ENCODE results near the gene CYYR1. TPM values are rescaled to one million over a fixed set of nuclear protein-coding genes. Genes with fewer than 3 reads are reported as not detected.

CYYR1 gene
- total and polyA plus RNA-seq, 2 donors (not counting 3 experiments of a cell fraction or from before 2014, with no cell fraction given) = 13.2 to 25.7 TPM

DNA sequence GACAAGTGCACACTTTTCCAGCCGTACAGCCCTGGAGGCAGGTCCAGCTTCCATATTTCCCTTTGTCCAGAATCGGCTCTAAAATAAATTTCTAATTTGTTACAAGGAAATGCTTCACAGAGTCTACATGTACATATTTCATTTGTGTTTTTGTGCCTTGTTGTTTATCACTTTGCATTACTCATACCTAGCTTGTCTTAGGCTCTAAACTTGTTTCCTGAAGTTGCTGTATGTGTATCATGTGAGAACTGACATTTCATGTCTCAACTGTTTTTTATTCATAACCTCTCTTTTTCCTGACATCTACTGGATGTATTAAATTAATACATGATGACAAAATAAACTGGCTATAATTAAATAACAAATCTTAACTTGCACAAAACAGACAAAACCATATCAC lies 7.5 kb downstream of the CYYR1 start:
- no peak for FAIRE-seq
- TF ChIP-seq GATA2 (IDR thresholded peaks at IDR 0.05; ENCODE audit: insufficient read depth, insufficient read length, low read depth, low read length) (no peak), POLR2AphosphoS5 (IDR thresholded peaks at IDR 0.05; ENCODE audit: insufficient read depth, low read depth, low read length) (no peak)
- Histone ChIP-seq H3K4me3 (replicated peaks in 1 of 3; ENCODE audit: insufficient read depth in 1 of 3, low read depth in 1 of 3, low read length in 3 of 3) (no peak overlapping the region), H3K9ac (replicated peaks; ENCODE audit: extremely low read depth, insufficient read depth, low read length) (no peak overlapping the region), H3K9me3 (replicated peaks; ENCODE audit: control insufficient read depth, insufficient read depth, low read length) (no peaks in the 10 kb centered on the region), H3K27ac (ENCODE audit: insufficient read depth, low read depth, low read length) (no peak overlapping the region), H3K79me2 (ENCODE audit: control insufficient read depth, insufficient read depth, low read length) (peaks cover 8% of the 10 kb centered on the region), H3K36me3 (ENCODE audit: control insufficient read depth in 2 of 2, extremely low read depth in 1 of 2, insufficient read depth in 2 of 2, low read length in 2 of 2) (peaks cover under 1 to 2% of the 10 kb centered on the region in 2 experiments), H3K9me1 (replicated peaks; ENCODE audit: control insufficient read depth, extremely low read depth, insufficient read depth, low read length) (no peaks in the 10 kb centered on the region), H3K27me3 (ENCODE audit: control insufficient read depth in 2 of 2, insufficient read depth in 2 of 2, low read length in 2 of 2) (no peaks in the 10 kb centered on the region), H3K4me1 (ENCODE audit: control insufficient read depth, extremely low read depth, insufficient read depth, low read length) (peaks cover 34% of the 10 kb centered on the region), H2AFZ (ENCODE audit: low read depth, low read length) (no peak overlapping the region), H3K4me2 (ENCODE audit: insufficient read depth, low read length) (no peak overlapping the region), H4K20me1 (replicated peaks; ENCODE audit: control insufficient read depth, extremely low read depth, insufficient read depth, low read length) (no peaks in the 10 kb centered on the region)
- dilution Hi-C loops (cut with MboI; ENCODE audit: extremely low pct_ligation_motif_present, low sequenced_read_pairs) (no loop called here), intact Hi-C loops (cut with micrococcal nuclease) (no loop called here)
- POLR2A ChIA-PET = no interaction called here
- peak; percentile 44 for DNase-seq (ENCODE audit: low read depth, low spot score)
- no TSS peak for BruUV-seq (replicated peaks)
- CTCF ChIA-PET = interaction anchor here (1.4 kb wide), 1 partner anchor 19 kb away, joined by 4 read pairs; no protein-coding TSS in a partner anchor

DNA sequence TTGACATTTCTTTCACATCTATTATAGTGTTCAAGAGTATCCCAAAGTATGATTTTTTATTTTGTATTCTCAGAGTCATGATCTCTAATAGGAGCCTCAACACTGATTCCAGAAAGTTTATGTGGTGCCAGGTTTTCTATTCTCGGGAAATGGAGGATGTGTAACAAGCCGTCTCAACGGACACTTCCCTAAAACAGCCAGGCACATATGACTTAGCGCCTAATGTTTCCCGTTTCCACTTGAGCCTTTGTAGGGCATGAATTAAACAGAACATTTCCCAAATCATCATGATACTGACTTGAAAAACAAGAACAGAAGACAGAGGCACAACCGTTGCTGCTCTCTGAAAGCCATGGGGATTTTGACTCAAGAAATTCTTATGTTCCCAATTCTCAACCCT lies 8.0 kb downstream of the CYYR1 start:
- no peak for TF ChIP-seq JUN (IDR thresholded peaks at IDR 0.05; ENCODE audit: borderline replicate concordance, insufficient read depth, insufficient read length, low read depth)
- no peak for TF ChIP-seq EZH2 (IDR thresholded peaks at IDR 0.05; ENCODE audit: borderline replicate concordance, low read depth, low read length, severe bottlenecking)
- TF ChIP-seq POLR2AphosphoS5 (IDR thresholded peaks at IDR 0.05; ENCODE audit: insufficient read depth, low read depth, low read length) = no peak
- TF ChIP-seq POLR2A (IDR thresholded peaks at IDR 0.05; ENCODE audit: low read depth, low read length) = no peak
- no peak for TF ChIP-seq GATA2 (IDR thresholded peaks at IDR 0.05; ENCODE audit: insufficient read depth, insufficient read length, low read depth, low read length)
- TF ChIP-seq FOS (IDR thresholded peaks at IDR 0.05; ENCODE audit: borderline replicate concordance, insufficient read depth, low read length) = no peak
- TF ChIP-seq, protein P1, sequence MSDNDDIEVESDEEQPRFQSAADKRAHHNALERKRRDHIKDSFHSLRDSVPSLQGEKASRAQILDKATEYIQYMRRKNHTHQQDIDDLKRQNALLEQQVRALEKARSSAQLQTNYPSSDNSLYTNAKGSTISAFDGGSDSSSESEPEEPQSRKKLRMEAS (IDR thresholded peaks at IDR 0.05; ENCODE audit: insufficient read depth, insufficient read length) = no peak
- TF ChIP-seq, protein P2, sequence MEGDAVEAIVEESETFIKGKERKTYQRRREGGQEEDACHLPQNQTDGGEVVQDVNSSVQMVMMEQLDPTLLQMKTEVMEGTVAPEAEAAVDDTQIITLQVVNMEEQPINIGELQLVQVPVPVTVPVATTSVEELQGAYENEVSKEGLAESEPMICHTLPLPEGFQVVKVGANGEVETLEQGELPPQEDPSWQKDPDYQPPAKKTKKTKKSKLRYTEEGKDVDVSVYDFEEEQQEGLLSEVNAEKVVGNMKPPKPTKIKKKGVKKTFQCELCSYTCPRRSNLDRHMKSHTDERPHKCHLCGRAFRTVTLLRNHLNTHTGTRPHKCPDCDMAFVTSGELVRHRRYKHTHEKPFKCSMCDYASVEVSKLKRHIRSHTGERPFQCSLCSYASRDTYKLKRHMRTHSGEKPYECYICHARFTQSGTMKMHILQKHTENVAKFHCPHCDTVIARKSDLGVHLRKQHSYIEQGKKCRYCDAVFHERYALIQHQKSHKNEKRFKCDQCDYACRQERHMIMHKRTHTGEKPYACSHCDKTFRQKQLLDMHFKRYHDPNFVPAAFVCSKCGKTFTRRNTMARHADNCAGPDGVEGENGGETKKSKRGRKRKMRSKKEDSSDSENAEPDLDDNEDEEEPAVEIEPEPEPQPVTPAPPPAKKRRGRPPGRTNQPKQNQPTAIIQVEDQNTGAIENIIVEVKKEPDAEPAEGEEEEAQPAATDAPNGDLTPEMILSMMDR (IDR thresholded peaks at IDR 0.05; ENCODE audit: extremely low read depth in 1 of 2, insufficient read depth in 1 of 2, low read depth in 1 of 2, low read length in 2 of 2) = no peak
- TF ChIP-seq MYC (IDR thresholded peaks at IDR 0.05; ENCODE audit: low read depth, low read length) = no peak
- DNase-seq (ENCODE audit: low read depth, low spot score) = peak; percentile 32
- FAIRE-seq = no peak
- H3K36me3 ChIP-seq (ENCODE audit: control insufficient read depth in 2 of 2, extremely low read depth in 1 of 2, insufficient read depth in 2 of 2, low read length in 2 of 2) = peaks cover 1 to 4% of the 10 kb centered on the region in 2 experiments
- no peaks in the 10 kb centered on the region for H4K20me1 ChIP-seq (replicated peaks; ENCODE audit: control insufficient read depth, extremely low read depth, insufficient read depth, low read length)
- dilution Hi-C loops (cut with MboI; ENCODE audit: extremely low pct_ligation_motif_present, low sequenced_read_pairs) = no loop called here
- no peak overlapping the region for H3K9ac ChIP-seq (replicated peaks; ENCODE audit: extremely low read depth, insufficient read depth, low read length)
- no peaks in the 10 kb centered on the region for H3K9me3 ChIP-seq (replicated peaks; ENCODE audit: control insufficient read depth, insufficient read depth, low read length)
- no peaks in the 10 kb centered on the region for H3K27me3 ChIP-seq (ENCODE audit: control insufficient read depth in 2 of 2, insufficient read depth in 2 of 2, low read length in 2 of 2)
- no peaks in the 10 kb centered on the region for H3K9me1 ChIP-seq (replicated peaks; ENCODE audit: control insufficient read depth, extremely low read depth, insufficient read depth, low read length)
- ChIA-PET POLR2A (interaction anchor here (0.8 kb wide), 1 partner anchor 10 kb away, joined by 3 read pairs; no protein-coding TSS in a partner anchor), CTCF (interaction anchor here (1.4 kb wide), 1 partner anchor 19 kb away, joined by 4 read pairs; no protein-coding TSS in a partner anchor)
- H2AFZ ChIP-seq (ENCODE audit: low read depth, low read length) = no peak overlapping the region
- intact Hi-C loops (cut with micrococcal nuclease) = no loop called here
- H3K27ac ChIP-seq (ENCODE audit: insufficient read depth, low read depth, low read length) = no peak overlapping the region
- peaks cover 6% of the 10 kb centered on the region for H3K79me2 ChIP-seq (ENCODE audit: control insufficient read depth, insufficient read depth, low read length)
- BruUV-seq (replicated peaks) = no TSS peak
- H3K4me3 ChIP-seq (replicated peaks in 1 of 3; ENCODE audit: insufficient read depth in 1 of 3, low read depth in 1 of 3, low read length in 3 of 3) = no peak overlapping the region
- peaks cover 30% of the 10 kb centered on the region for H3K4me1 ChIP-seq (ENCODE audit: control insufficient read depth, extremely low read depth, insufficient read depth, low read length)
- H3K4me2 ChIP-seq (ENCODE audit: insufficient read depth, low read length) = no peak overlapping the region

All from endothelial cell of umbilical vein (primary cell).